Activated T-helper 17 cell treated with anti-CD3 and anti-CD28 coated beads, Interleukin-2, amount 50 U/mL, for 72 hours (primary cell): ENCODE results near the gene MYO6. TPM values are rescaled to one million over a fixed set of nuclear protein-coding genes. Genes with fewer than 3 reads are reported as not detected.

Source experiments
- ATAC-seq: fragments of 150-1000 bp; cut with Tn5 transposase; replicated peaks from 2 replicates; pipeline ENCODE4 v1.10.0; 2021; ENCODE audit warnings: mild to moderate bottlenecking, moderate library complexity
- H3K27ac Mint-ChIP-seq: one replicate; pipeline ENCODE4 v1.8.0; 2022; ENCODE audit warnings: mixed read lengths
- H3K27me3 Mint-ChIP-seq: one replicate; pipeline ENCODE4 v1.8.0; 2022; ENCODE audit warnings: mixed read lengths
- H3K36me3 Mint-ChIP-seq: one replicate; pipeline ENCODE4 v1.8.0; 2022; ENCODE audit warnings: low read depth, mild to moderate bottlenecking, mixed read lengths
- H3K4me1 Mint-ChIP-seq: one replicate; pipeline ENCODE4 v1.8.0; 2022; ENCODE audit warnings: mixed read lengths
- H3K4me3 Mint-ChIP-seq: one replicate; pipeline ENCODE4 v1.8.0; 2022; ENCODE audit warnings: mild to moderate bottlenecking, mixed read lengths
- H3K9me3 Mint-ChIP-seq: one replicate; pipeline ENCODE4 v1.8.0; 2022; ENCODE audit warnings: mixed read lengths
- total RNA-seq, 2 donors: library from RNA; stranded (reverse); gene quantifications; one replicate each; pipeline ENCODE4 v1.2.3, GENCODE V29; 2022

MYO6 gene
- total RNA-seq, 2 donors from 2014 or later, result 3.2 to 4.0 TPM

DNA sequence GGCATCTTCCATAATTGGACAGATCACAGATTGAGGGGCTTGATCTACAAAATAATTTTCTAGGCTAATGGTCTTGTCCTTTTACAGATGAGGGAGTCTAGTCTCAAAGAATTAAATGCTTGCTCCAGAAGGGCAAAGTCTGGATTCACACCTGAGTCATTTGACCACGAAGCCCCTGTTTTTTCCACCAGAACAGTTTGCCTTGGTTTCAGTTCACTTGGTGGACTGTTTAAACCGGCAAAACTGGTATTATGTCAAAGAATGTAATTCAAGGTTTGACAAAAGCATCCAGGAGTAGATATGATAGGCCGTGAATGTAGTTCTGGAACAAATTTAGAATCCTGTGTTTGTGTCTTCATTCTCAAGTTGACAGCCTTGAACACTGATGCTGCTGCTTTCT lies 3.3 kb downstream of the MYO6 start:
- no peak overlapping the region for H3K27ac Mint-ChIP-seq
- no peak for ATAC-seq
- H3K36me3 Mint-ChIP-seq, result no peaks in the 10 kb centered on the region
- H3K4me3 Mint-ChIP-seq, result no peak overlapping the region
- H3K4me1 Mint-ChIP-seq, result no peaks in the 10 kb centered on the region
- H3K9me3 Mint-ChIP-seq, result no peaks in the 10 kb centered on the region
- H3K27me3 Mint-ChIP-seq, result peaks cover 6% of the 10 kb centered on the region

DNA sequence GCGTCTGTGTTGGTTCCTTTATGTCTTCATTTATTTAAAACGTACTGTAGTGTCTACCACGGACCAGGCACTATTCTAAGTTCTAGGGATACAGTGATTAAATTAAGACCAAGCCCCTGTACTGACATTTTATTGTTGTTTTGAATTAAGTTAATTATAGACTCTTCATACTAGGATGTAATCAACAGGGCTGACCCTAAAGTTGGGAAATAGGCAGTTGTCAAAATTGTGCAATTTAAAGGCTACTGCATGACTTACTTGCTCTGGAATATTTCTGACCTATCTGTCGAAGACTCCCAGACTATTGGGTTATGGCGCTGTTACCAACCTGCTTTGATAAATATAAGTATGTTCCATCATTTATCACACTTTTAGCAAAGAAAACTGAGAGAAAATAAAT lies 6.7 kb downstream of the MYO6 start:
- Mint-ChIP-seq H3K4me1 (no peaks in the 10 kb centered on the region), H3K36me3 (no peaks in the 10 kb centered on the region), H3K9me3 (no peaks in the 10 kb centered on the region), H3K27ac (no peak overlapping the region), H3K4me3 (no peak overlapping the region), H3K27me3 (no peaks in the 10 kb centered on the region)
- ATAC-seq, result no peak

DNA sequence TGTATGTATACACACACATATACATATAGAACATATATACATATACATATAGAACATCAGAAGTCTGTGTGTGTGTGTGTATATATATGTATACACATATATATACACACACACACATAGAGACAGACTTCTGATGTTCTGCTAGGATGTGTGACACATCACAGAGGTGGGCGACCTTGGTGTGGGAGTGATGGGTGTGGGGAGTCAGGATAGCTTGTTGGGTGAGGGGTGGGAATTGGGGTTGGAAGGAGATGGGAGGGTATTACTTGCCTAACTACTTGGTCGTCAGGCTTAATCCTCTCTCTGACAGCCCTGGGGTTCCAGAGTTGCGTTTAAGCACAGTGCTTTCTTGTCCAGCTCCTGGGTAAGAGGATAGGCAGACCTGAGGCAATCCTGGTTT lies 8.3 kb downstream of the MYO6 start:
- H3K4me3 Mint-ChIP-seq, result no peak overlapping the region
- no peak overlapping the region for H3K27ac Mint-ChIP-seq
- no peaks in the 10 kb centered on the region for H3K27me3 Mint-ChIP-seq
- ATAC-seq, result no peak
- H3K4me1 Mint-ChIP-seq, result no peaks in the 10 kb centered on the region
- no peaks in the 10 kb centered on the region for H3K36me3 Mint-ChIP-seq
- no peaks in the 10 kb centered on the region for H3K9me3 Mint-ChIP-seq

DNA sequence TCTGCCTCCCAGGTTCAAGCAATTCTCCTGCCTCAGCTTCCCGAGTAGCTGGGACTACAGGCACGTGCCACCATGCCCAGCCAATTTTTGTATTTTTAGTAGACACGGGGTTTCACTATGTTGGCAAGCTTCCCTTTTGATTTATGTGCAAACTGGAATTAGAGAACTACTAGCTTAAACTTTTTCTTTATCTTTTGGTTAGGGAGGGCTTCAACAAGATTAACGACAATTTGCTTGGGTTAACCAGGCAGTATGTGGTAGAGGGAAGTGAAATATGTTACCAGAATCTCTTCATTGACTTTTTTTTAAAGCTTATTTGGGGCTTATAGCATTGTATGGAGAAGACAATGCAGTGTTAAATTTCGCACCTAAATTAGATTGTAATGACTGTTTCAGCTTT lies 9.0 kb downstream of the MYO6 start:
- Mint-ChIP-seq H3K36me3 (no peaks in the 10 kb centered on the region), H3K4me3 (no peak overlapping the region), H3K27ac (no peak overlapping the region), H3K4me1 (no peaks in the 10 kb centered on the region), H3K27me3 (no peaks in the 10 kb centered on the region), H3K9me3 (no peaks in the 10 kb centered on the region)
- no peak for ATAC-seq

DNA sequence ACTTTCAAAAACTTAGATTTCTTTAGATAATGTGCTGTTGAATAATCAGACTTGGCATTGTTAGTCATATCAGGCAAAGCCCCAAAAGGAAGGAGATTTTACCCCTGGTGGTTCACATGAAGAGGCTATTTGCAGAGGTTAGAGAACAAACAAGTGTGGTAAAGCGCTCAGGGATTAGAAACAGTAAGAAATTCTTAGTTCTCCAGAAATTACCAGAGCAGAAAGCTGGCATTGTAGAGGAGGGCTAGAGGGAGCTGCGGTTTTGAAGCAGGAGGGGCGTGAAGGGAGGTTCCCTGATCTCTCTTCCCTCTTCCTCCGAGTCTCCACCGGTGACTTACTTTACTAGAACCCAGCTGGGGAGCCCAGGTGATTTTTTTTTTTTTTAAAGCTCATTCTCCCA lies 10.2 kb downstream of the MYO6 start:
- no peak overlapping the region for H3K4me3 Mint-ChIP-seq
- no peaks in the 10 kb centered on the region for H3K4me1 Mint-ChIP-seq
- no peak for ATAC-seq
- no peaks in the 10 kb centered on the region for H3K27me3 Mint-ChIP-seq
- H3K27ac Mint-ChIP-seq, result no peak overlapping the region
- H3K9me3 Mint-ChIP-seq, result no peaks in the 10 kb centered on the region
- no peaks in the 10 kb centered on the region for H3K36me3 Mint-ChIP-seq

DNA sequence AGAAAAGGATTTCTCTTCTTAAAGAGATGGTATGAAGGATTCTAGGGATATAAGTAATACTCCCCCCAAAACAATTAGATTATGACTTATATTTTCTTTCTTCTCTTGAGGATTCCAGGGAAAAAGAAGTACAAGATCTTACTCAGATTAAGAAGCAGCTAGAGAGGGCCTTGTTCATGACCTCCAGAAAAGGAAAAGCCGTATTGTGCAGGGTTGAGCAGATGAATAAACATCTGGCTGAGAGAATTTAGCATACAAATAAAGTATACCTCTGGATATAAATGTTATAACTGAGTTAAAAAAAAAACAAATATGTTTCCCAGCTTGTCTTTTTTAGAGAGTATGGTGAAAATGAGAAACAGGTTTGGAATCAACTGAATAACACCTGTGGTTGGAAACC lies 11.3 kb downstream of the MYO6 start:
- H3K27me3 Mint-ChIP-seq, result no peaks in the 10 kb centered on the region
- no peaks in the 10 kb centered on the region for H3K9me3 Mint-ChIP-seq
- no peaks in the 10 kb centered on the region for H3K4me1 Mint-ChIP-seq
- no peak overlapping the region for H3K4me3 Mint-ChIP-seq
- no peak for ATAC-seq
- H3K27ac Mint-ChIP-seq, result no peak overlapping the region
- H3K36me3 Mint-ChIP-seq, result no peaks in the 10 kb centered on the region

DNA sequence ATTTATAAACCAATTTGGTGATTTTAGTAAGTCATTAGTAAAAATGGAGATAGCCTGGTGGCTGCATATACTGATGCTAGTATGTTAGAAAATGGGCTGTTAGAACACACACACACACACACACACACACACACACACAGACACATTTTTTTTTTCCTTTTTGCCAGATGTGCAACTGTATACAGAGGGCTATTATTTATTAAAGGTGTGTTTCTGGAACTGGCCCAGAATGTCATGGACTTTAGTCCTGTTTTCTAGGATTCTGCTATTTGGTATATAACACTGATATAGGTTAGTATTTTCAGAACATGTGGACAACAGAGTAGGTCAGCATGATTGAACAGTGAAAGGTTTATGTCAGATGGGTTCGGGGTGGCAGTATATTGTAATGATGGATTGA lies 12.4 kb downstream of the MYO6 start:
- Mint-ChIP-seq H3K4me1 (no peaks in the 10 kb centered on the region), H3K27ac (no peak overlapping the region), H3K36me3 (no peaks in the 10 kb centered on the region), H3K9me3 (no peaks in the 10 kb centered on the region), H3K4me3 (no peak overlapping the region), H3K27me3 (no peaks in the 10 kb centered on the region)
- ATAC-seq, result no peak

DNA sequence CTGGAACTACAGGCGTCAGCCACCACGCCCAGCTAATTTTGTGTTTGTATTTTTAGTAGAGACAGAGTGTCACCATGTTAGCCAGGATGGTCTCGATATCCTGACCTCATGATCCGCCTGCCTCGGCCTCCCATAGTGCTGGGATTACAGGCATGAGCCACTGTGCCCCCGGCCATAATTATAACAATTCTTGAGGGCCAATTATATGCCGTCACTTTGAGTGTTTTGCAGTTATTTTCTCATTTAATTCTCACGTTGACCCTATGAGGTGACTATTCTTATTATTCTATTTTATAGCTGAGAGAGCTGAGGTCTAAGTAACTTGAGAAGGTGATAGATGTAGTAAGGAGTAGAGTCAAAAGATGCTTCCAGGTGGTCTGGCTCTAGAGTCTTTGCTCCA lies 13.0 kb downstream of the MYO6 start:
- H3K9me3 Mint-ChIP-seq, result no peaks in the 10 kb centered on the region
- H3K4me3 Mint-ChIP-seq, result no peak overlapping the region
- no peaks in the 10 kb centered on the region for H3K4me1 Mint-ChIP-seq
- ATAC-seq, result no peak
- no peaks in the 10 kb centered on the region for H3K36me3 Mint-ChIP-seq
- H3K27me3 Mint-ChIP-seq, result no peaks in the 10 kb centered on the region
- H3K27ac Mint-ChIP-seq, result no peak overlapping the region

DNA sequence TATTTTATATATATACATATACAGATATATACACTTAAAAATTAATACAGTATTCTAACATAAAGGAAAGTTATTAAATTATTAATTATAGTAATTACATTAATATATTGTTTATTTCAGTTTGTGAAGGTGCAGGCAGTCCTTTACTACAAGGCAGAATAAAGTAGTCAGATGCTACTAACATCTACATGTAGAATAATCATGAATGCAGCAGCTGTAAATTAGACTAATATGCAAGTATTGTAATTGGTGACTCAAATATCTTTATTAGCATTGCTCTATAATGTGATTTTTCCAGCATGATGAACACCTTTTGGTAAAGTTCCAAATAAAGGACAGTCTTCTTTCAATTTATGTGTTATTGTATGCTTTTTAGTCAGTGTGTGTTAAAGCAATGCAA lies 17.3 kb downstream of the MYO6 start:
- H3K27ac Mint-ChIP-seq, result no peak overlapping the region
- no peak overlapping the region for H3K4me3 Mint-ChIP-seq
- H3K4me1 Mint-ChIP-seq, result no peaks in the 10 kb centered on the region
- no peaks in the 10 kb centered on the region for H3K9me3 Mint-ChIP-seq
- no peak for ATAC-seq
- no peaks in the 10 kb centered on the region for H3K27me3 Mint-ChIP-seq
- H3K36me3 Mint-ChIP-seq, result no peaks in the 10 kb centered on the region

DNA sequence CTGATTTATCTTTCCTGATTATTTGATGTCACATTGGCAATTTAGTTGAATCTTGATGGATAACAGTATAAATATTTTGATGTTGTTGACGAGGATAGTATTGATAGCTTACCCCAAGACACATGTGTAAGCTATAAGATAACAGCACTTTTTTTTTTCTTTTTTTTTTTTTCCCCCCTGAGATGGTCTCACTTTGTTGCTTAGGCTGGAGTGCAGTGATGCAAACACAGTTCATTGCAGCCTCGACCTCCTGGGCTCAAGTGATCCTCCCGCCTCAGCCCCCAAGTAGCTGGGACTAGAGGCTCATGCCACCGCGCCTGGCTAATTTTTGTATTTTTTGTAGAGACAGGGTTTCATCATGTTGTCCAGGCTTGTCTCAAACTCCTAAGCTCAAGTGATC lies 21.8 kb downstream of the MYO6 start:
- Mint-ChIP-seq H3K4me1 (no peaks in the 10 kb centered on the region), H3K36me3 (no peaks in the 10 kb centered on the region), H3K4me3 (no peak overlapping the region), H3K9me3 (no peaks in the 10 kb centered on the region), H3K27me3 (no peaks in the 10 kb centered on the region), H3K27ac (no peak overlapping the region)
- ATAC-seq, result no peak

DNA sequence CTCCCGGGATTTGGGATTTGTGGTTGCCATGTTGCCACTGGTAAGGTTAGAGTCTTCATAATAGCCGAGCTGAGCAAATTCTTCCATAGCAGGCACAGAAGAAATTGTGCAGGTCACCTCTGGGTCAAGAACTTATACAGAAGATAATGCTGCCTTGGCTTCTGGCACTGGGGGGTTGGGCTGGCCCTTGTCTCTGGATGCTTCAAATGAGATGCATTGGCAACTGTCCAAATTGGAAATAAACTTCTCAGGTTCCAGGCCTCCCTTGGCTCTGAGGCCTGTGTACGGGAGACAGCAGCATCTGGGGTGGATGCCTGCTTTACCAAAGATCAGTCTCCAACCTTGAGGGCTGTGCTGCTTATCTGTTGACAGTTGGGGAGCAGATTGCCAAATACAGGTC lies 26.2 kb downstream of the MYO6 start:
- no peak overlapping the region for H3K4me3 Mint-ChIP-seq
- no peak for ATAC-seq
- no peaks in the 10 kb centered on the region for H3K9me3 Mint-ChIP-seq
- no peaks in the 10 kb centered on the region for H3K27me3 Mint-ChIP-seq
- peaks cover 5% of the 10 kb centered on the region for H3K4me1 Mint-ChIP-seq
- H3K27ac Mint-ChIP-seq, result no peak overlapping the region
- no peaks in the 10 kb centered on the region for H3K36me3 Mint-ChIP-seq

DNA sequence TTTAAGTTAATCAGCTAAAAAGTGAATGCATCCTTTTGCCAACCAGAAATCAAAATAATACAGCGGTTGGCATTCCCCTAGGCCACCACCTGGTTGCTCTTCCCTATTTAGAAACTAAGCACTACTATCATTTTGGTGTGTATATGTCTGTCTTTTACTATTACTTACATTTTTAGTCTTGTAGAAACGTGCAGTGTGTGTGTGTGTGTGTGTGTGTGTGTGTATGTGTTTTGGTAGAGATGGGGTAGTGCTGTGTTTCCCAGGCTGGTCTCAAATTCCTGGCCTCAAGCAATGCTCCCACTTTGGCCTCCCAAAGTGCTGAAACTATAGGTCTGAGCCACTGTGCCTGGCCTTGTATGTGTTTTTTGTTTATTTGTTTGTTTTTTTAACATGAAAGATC lies 27.4 kb downstream of the MYO6 start:
- ATAC-seq, result no peak
- Mint-ChIP-seq H3K4me3 (no peak overlapping the region), H3K9me3 (no peaks in the 10 kb centered on the region), H3K36me3 (no peaks in the 10 kb centered on the region), H3K27me3 (no peaks in the 10 kb centered on the region), H3K27ac (no peak overlapping the region), H3K4me1 (peaks cover 5% of the 10 kb centered on the region)

DNA sequence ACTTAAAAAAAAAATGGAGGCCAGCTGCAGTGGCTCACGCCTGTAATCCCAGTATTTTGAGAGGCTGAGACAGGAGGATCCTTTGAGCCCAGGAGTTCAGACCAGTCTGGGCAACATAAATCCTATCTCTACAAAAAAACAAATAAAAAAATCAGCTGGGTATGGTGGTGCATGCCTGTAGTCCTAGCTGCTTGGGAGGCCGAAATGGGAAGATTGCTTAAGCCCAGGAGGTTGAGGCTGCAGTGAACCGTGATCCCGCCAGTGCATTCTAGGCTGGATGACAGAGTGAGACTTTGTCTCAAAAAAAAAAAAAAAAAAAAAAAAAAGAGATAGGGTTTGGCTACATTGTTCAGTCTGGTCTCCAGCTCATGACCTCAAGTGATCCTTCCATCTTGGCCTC lies 29.7 kb downstream of the MYO6 start:
- Mint-ChIP-seq H3K27me3 (no peaks in the 10 kb centered on the region), H3K27ac (no peak overlapping the region), H3K4me1 (peaks cover 11% of the 10 kb centered on the region), H3K36me3 (no peaks in the 10 kb centered on the region), H3K4me3 (no peak overlapping the region), H3K9me3 (no peaks in the 10 kb centered on the region)
- no peak for ATAC-seq

DNA sequence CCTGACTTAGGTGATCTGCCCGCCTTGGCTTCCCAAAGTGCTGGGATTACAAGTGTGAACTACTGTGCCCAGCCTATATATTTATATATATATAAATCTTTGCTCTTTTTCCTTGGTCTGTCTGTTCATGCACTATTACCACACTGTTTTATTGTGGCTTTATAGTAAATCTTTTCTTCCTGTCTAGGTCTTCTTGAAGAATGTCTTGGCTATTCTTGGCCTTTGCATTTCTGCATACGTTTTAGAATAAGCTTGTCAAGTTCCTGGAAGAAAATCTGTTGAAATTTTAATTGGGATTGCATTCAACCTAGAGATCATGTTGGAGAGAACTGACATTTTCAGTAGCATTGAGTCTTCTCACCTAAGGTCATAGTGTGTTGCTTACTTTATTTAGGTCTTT lies 37.1 kb downstream of the MYO6 start:
- no peak overlapping the region for H3K4me3 Mint-ChIP-seq
- H3K27me3 Mint-ChIP-seq, result no peaks in the 10 kb centered on the region
- peaks cover 6% of the 10 kb centered on the region for H3K4me1 Mint-ChIP-seq
- H3K36me3 Mint-ChIP-seq, result no peaks in the 10 kb centered on the region
- no peaks in the 10 kb centered on the region for H3K9me3 Mint-ChIP-seq
- no peak for ATAC-seq
- H3K27ac Mint-ChIP-seq, result no peak overlapping the region

DNA sequence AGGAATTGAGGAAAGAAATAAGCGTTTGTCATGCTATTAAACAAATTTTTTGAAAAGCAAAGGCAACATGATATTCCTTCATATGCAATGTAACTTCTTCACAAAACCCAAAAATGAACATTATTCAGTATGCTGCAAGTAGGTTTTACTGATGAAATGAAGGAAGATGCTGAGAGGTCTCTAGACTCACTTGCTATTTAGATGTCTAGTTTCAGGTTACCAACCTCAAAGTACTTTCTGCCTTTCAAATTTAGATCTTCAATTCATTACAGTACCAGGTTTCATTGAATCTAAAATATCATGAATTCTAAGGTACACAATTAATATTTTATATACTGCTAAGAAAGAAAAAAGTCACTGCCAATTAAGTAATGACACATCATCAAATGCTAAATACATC lies 39.9 kb downstream of the MYO6 start:
- ATAC-seq, result no peak
- H3K27ac Mint-ChIP-seq, result no peak overlapping the region
- no peaks in the 10 kb centered on the region for H3K27me3 Mint-ChIP-seq
- H3K4me1 Mint-ChIP-seq, result no peaks in the 10 kb centered on the region
- H3K36me3 Mint-ChIP-seq, result no peaks in the 10 kb centered on the region
- no peaks in the 10 kb centered on the region for H3K9me3 Mint-ChIP-seq
- H3K4me3 Mint-ChIP-seq, result no peak overlapping the region

DNA sequence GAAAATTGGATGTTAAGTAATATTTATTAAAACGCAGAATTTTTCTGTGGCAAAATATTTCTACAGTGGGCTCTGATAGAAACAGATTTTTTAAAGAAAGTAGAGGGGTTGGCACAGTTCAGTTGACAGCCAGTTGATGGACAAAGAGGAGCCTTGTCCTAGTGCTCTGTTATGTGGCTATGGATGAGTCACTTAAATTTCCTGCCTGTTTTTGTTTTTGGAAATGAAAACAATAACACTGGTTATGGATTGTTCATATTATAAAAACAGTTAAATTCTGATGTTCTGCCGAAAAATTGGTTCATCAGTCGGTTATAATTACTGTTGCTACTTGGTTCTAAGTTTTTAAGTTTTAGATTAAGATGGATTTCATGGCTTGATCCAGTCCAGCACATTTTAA lies 42.8 kb downstream of the MYO6 start:
- H3K4me1 Mint-ChIP-seq, result no peaks in the 10 kb centered on the region
- ATAC-seq, result no peak

More for the DNA sequence above, 42.8 kb downstream of the MYO6 start:
- H3K36me3 Mint-ChIP-seq, result no peaks in the 10 kb centered on the region
- no peak overlapping the region for H3K27ac Mint-ChIP-seq
- no peaks in the 10 kb centered on the region for H3K27me3 Mint-ChIP-seq
- H3K4me3 Mint-ChIP-seq, result no peak overlapping the region
- H3K9me3 Mint-ChIP-seq, result no peaks in the 10 kb centered on the region
